SH-SY5Y (cell line): ENCODE measurements around the gene TXNDC16.

Source experiments
- GATA2 ChIP-seq: IDR thresholded peaks from 2 replicates; pipeline ENCODE4 v1.6.1; 2011; ENCODE audit warnings: mild to moderate bottlenecking, low read depth, low read length
- GATA3 ChIP-seq: IDR thresholded peaks from 2 replicates; pipeline ENCODE4 v1.6.1; 2011; ENCODE audit warnings: low read depth, mild to moderate bottlenecking, low read length, moderate library complexity

The TXNDC16 gene

GRCh38 chr14:52551205-52551604 lies 1.1 kb downstream of the TXNDC16 start:
- TF ChIP-seq GATA2 = no peak
- no peak for TF ChIP-seq GATA3

- TF ChIP-seq GATA3 (no peak), GATA2 (no peak)
Observed at GRCh38 chr14:52550661-52551060, 1.6 kb downstream of the TXNDC16 start.

DNA sequence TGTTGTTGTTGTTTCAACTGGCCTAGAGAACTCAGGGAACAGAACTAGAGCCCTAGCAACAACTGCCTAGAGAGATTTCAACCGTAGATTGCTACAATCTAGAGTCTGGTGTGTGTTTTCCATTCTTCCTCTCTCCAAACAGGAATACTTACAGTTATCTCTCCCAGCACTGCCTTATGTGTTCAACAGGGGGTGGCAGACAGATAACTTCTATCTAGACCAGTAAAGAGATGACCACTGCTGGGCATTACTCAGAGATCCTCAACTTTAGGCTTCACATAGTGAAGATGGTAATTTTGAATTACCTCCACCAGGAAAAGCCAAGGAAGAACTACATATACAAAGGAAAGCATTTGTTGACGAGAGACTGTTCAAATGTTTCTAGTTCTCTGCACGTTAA lies 4.8 kb downstream of the TXNDC16 start:
- TF ChIP-seq GATA2 (no peak), GATA3 (no peak)

GRCh38 chr14:52547027-52547426 lies 5.3 kb downstream of the TXNDC16 start:
- no peak for TF ChIP-seq GATA3
- TF ChIP-seq GATA2 = no peak

GRCh38 chr14:52546318-52546670 lies 6.0 kb downstream of the TXNDC16 start:
- TF ChIP-seq GATA3 (no peak), GATA2 (no peak)

- TF ChIP-seq GATA3 (no peak), GATA2 (no peak)
Observed at GRCh38 chr14:52545584-52546317, 6.6 kb downstream of the TXNDC16 start.

DNA sequence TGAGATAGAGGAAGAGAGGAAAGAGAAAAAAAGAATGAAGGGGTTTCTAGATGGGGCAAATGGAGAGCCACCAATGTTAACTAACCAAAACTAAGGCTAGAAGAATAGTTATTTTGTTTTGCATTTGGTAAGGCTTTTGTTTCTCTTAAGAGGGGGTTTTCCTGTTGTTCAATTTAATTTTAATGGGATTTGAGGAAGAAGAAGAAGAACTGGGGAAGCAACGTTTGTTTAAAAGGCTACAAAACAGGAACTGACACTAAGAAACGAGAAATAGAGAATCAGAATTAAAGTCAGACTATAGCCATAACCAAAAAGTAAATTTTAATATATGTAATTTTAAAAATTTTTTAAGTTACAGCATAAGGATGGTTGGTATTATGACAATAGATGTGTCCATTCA lies 13.7 kb downstream of the TXNDC16 start:
- no peak for TF ChIP-seq GATA2
- TF ChIP-seq GATA3 = no peak

- TF ChIP-seq GATA3 (no peak), GATA2 (no peak)
Observed at GRCh38 chr14:52536269-52536668, 16.0 kb downstream of the TXNDC16 start.

DNA sequence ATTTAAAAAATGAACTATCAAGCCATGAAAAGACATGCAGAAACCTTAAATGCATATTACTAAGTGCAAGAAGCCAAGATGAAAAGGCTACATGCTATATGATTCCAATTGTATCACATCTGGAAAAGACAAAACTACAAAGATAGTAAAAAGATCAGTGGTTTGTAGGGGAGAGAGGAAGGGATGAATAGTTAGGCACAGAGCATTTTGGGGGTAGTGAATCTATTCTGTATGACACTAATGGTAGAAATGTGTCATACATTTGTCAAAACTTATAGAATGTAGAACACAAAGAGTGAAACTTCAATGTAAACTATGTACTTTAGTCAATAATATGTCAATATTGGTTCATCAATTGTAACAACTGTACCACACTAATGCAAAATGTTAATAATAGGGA lies 20.8 kb downstream of the TXNDC16 start:
- TF ChIP-seq GATA2 = no peak
- TF ChIP-seq GATA3 = no peak

- no peak for TF ChIP-seq GATA2
- TF ChIP-seq GATA3 = no peak
Observed at GRCh38 chr14:52527052-52527451, 25.3 kb downstream of the TXNDC16 start.

DNA sequence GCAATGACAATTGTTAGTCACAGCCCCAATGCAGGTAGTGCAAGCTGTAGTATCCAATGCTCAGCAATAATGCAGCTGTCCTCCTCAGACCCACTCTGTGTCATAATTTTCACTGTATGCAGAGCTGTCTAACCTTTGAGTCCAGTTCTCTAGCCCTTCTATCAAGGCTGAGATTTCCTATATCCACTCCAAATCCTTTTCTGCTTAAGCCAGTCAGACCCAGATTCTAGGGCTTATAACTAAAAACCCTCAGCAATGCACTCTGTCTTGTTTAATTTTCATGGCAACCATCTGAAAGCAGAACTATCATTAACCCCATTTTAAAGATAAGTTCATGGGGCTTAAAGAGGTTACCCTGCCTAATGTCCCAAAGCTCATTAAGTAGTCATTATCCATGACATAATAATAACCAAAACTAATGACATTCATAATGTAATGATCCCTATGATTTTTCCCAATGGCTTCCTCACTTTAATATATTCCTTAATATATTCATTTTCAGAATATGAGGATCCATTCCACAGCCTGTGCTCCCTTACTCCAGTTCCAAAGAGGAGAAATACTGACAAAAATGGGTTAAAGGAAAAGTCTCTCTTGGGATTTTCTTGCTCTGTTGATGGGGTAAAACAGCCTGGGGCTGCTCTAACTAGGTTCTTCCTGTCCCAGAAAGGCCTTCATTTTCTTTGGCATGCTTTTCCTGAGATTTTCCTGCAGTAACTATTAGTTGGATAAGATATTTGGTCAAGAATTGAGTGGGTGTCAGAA lies 29.5 kb downstream of the TXNDC16 start:
- no peak for TF ChIP-seq GATA3
- no peak for TF ChIP-seq GATA2

DNA sequence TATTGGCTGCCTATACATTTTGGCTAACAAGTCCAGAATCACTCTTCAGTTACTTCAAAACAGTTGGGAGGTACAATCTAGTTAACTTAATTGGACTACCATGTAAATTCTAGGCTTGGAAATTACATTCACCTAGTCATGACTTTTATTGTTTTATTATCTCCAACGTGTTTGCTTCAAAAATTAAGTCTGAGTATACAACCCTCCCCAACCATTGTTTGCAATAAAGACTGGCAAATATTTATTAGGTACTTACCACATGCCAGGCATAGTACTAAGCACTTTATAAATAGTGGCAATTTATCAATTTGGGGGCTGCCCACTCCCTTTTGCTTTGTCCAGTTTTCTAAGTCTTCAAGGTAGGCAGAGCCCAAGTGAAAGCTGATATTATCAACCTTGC lies 30.3 kb downstream of the TXNDC16 start:
- no peak for TF ChIP-seq GATA3
- no peak for TF ChIP-seq GATA2

DNA sequence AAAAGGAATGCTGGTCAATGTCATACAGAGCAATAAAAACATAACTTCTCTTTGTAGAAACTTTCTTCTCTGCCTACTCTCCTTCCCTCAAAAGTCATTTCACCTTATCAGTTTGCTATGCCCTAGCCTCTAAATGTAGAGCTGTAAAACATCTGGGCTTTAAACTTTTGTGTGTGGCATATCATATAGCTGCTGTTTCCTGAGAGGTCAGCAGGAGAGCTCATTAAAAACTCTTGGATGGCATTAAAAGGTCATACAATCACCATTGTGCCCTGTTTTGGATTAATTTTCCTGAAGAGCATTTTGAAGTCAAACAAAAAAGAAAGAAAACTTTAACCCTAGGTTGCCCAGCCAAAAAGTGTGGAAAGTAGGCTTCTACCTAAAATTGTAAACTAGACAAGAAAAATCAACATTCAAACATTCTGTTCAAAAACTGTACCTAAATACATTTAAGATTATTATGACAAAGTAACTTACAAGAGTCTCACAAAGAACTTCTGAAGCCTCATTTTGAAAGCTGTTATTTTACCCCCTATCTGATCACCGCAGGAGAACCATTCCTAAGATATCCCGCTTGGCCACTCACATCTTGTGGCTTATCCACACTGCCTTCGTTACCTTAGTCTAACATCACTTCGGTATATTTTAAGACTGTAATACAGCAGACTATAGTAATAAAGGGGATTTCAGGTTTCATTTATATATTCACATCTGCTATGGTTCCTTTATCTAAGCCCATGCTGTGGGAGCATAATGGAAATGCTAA lies 38.1 kb downstream of the TXNDC16 start:
- TF ChIP-seq GATA3 (no peak), GATA2 (no peak)

GRCh38 chr14:52513249-52513648 lies 39.1 kb downstream of the TXNDC16 start:
- TF ChIP-seq GATA3 = no peak
- no peak for TF ChIP-seq GATA2

DNA sequence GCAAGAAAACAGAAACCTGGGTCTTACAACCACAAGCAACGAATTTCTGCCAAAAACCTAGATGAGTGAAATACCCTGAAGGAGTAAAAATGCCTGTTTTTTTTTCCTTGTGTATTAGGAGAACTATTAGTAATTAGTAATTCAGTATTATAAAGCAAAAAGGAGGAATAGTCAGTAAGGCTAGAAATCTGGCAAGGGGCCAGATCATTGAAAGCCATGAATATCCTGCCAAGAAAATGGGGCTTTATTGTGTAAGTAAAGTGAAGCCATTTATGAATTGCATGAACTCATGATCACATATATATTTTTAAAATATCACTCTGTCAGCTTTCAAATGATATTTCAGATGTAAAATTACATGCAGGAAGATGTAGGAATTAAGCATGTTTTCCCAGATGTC lies 57.9 kb downstream of the TXNDC16 start:
- no peak for TF ChIP-seq GATA2
- no peak for TF ChIP-seq GATA3
